ENCODE results near the gene TARBP1. TPM values are rescaled to one million over a fixed set of nuclear protein-coding genes. Genes with fewer than 3 reads are reported as not detected.
"Not testable (repeated sequence)": the region's sequence is repeated elsewhere in the genome, so short reads cannot be mapped to it uniquely, and the experiment has no call there.

Gene TARBP1
- total RNA-seq, 4 donors from 2014 or later = 5.8 to 11.1 (median 9.8) TPM

GRCh38 chr1:234507089-234507488, 28.1 kb upstream of the TARBP1 start:
- intact Hi-C loops (cut with DNase I) = no loop called here
- no peaks in the 10 kb centered on the region for H3K27me3 ChIP-seq
- TF ChIP-seq CTCF (IDR thresholded peaks at IDR 0.05) (no peak), EP300 (IDR thresholded peaks at IDR 0.05) (no peak), POLR2AphosphoS5 (IDR thresholded peaks at IDR 0.05) (no peak), POLR2A (IDR thresholded peaks at IDR 0.05; ENCODE audit: low read depth) (no peak)
- 79% methylated on average over 1 of the region's 2 CpGs for WGBS
- H3K4me3 ChIP-seq = no peak overlapping the region
- peaks cover 0 to 26% (median 22%) of the 10 kb centered on the region in 4 donors for H3K4me1 ChIP-seq
- no peak for DNase-seq (ENCODE audit: extremely low spot score)
- H3K36me3 ChIP-seq = no peaks in the 10 kb centered on the region
- no peaks in the 10 kb centered on the region for H3K9me3 ChIP-seq
- H3K27ac ChIP-seq (replicated peaks in 1 of 4) = no peak overlapping the region

- H3K27ac ChIP-seq (replicated peaks in 1 of 4) = peak overlapping the region in 1 of 4 donors; percentile 11
- H3K9me3 ChIP-seq = no peaks in the 10 kb centered on the region
- H3K4me3 ChIP-seq = no peak overlapping the region
- H3K27me3 ChIP-seq = no peaks in the 10 kb centered on the region
- no peak for DNase-seq (ENCODE audit: extremely low spot score)
- no peaks in the 10 kb centered on the region for H3K36me3 ChIP-seq
- TF ChIP-seq POLR2A (IDR thresholded peaks at IDR 0.05; ENCODE audit: low read depth) (no peak), EP300 (IDR thresholded peaks at IDR 0.05) (no peak), CTCF (IDR thresholded peaks at IDR 0.05) (no peak)
- H3K4me1 ChIP-seq = peaks cover 0 to 32% (median 29%) of the 10 kb centered on the region in 4 donors
- intact Hi-C loops (cut with DNase I) = no loop called here
Observed at GRCh38 chr1:234505769-234506102, 26.8 kb upstream of the TARBP1 start.

- H3K9me3 ChIP-seq = no peaks in the 10 kb centered on the region
- DNase-seq (ENCODE audit: extremely low spot score) = no peak
- intact Hi-C loops (cut with DNase I) = no loop called here
- peak overlapping the region in 1 of 4 donors; percentile 11 for H3K27ac ChIP-seq (replicated peaks in 1 of 4)
- no peaks in the 10 kb centered on the region for H3K36me3 ChIP-seq
- peaks cover 1 to 37% (median 34%) of the 10 kb centered on the region in 4 donors for H3K4me1 ChIP-seq
- no peaks in the 10 kb centered on the region for H3K27me3 ChIP-seq
- TF ChIP-seq POLR2AphosphoS5 (IDR thresholded peaks at IDR 0.05) = no peak
- no peak for TF ChIP-seq CTCF (IDR thresholded peaks at IDR 0.05)
- TF ChIP-seq EP300 (IDR thresholded peaks at IDR 0.05) = no peak
- no peak for TF ChIP-seq POLR2A (IDR thresholded peaks at IDR 0.05; ENCODE audit: low read depth)
- no peak overlapping the region for H3K4me3 ChIP-seq
- WGBS = 86% methylated on average over 3 of the region's 4 CpGs
Observed at GRCh38 chr1:234504969-234505768, 26.2 kb upstream of the TARBP1 start.

GRCh38 chr1:234504251-234504650, 25.3 kb upstream of the TARBP1 start:
- WGBS = 78% methylated on average over 5 of the region's 5 CpGs
- intact Hi-C loops (cut with DNase I) = not testable (repeated sequence)

GRCh38 chr1:234503193-234504050, 24.4 kb upstream of the TARBP1 start:
- intact Hi-C loops (cut with DNase I) = no loop called here

More at GRCh38 chr1:234504251-234504650, 25.3 kb upstream of the TARBP1 start:
- H3K9me3 ChIP-seq; H3K4me3 ChIP-seq; H3K36me3 ChIP-seq; H3K27me3 ChIP-seq; DNase-seq (ENCODE audit: extremely low spot score): not testable (repeated sequence)
- Histone ChIP-seq H3K4me1 (peaks cover 10 to 37% (median 34%) of the 10 kb centered on the region in 4 donors), H3K27ac (replicated peaks in 1 of 4) (peak overlapping the region in 3 of 4 donors; percentile 55 to 64 (median 58))

More at GRCh38 chr1:234503193-234504050, 24.4 kb upstream of the TARBP1 start:
- no peak overlapping the region for H3K4me3 ChIP-seq
- no peak for DNase-seq (ENCODE audit: extremely low spot score)
- 69% methylated on average over 4 of the region's 4 CpGs for WGBS
- H3K4me1 ChIP-seq = peaks cover 12 to 44% (median 41%) of the 10 kb centered on the region in 4 donors
- no peaks in the 10 kb centered on the region for H3K27me3 ChIP-seq
- no peak for TF ChIP-seq CTCF (IDR thresholded peaks at IDR 0.05)
- TF ChIP-seq EP300 (IDR thresholded peaks at IDR 0.05) = no peak
- no peak for TF ChIP-seq POLR2A (IDR thresholded peaks at IDR 0.05; ENCODE audit: low read depth)
- no peak for TF ChIP-seq POLR2AphosphoS5 (IDR thresholded peaks at IDR 0.05)
- no peaks in the 10 kb centered on the region for H3K36me3 ChIP-seq
- H3K9me3 ChIP-seq = no peaks in the 10 kb centered on the region
- peak overlapping the region; percentile 14 to 64 (median 56) for H3K27ac ChIP-seq (replicated peaks in 1 of 4)
